ENCODE results near the gene TRIM52.

DNA sequence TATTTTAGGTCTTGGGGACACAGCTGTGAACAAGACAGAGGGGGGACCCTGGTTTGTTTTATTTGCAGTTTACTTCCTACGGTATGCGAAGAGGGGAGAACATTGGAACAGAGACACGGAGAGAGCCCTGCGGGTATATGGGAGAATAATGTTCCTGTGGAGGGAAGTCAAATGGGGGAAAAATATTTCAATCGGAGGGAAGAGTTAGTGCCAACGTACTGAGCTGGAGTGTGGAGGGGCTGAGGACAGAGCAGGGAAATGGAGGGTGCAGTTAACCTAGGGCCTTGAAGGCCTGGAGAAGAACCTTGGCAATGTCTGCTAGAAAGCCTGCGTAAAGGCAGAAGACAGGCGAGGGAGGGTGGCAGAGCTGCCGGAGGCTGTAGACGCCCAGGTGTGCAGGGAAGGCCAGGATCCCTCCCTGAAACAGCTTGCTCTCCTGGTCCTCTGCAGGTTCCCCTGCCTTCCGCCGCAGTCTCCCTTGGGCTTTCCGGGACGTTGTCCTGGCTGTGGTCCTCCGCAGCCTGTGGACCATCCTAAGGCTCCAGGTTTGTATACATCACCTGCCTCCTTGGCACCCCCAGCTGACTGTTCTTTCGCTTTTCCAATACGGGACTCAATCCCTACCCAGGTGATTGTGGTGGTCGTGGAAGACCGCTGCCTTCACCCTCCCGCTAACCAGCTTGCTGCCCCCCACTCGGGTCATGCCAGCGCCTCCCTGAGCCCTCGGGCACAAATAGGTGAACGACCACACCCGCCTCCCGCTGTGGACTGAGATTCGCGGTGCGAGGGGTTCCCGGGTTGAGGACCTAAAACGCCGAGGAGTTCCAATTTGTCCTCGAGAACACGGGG is 15.3 kb downstream of the TRIM52 start:
- TF ChIP-seq, protein P1, sequence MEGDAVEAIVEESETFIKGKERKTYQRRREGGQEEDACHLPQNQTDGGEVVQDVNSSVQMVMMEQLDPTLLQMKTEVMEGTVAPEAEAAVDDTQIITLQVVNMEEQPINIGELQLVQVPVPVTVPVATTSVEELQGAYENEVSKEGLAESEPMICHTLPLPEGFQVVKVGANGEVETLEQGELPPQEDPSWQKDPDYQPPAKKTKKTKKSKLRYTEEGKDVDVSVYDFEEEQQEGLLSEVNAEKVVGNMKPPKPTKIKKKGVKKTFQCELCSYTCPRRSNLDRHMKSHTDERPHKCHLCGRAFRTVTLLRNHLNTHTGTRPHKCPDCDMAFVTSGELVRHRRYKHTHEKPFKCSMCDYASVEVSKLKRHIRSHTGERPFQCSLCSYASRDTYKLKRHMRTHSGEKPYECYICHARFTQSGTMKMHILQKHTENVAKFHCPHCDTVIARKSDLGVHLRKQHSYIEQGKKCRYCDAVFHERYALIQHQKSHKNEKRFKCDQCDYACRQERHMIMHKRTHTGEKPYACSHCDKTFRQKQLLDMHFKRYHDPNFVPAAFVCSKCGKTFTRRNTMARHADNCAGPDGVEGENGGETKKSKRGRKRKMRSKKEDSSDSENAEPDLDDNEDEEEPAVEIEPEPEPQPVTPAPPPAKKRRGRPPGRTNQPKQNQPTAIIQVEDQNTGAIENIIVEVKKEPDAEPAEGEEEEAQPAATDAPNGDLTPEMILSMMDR (IDR thresholded peaks at IDR 0.05; ENCODE audit: low read depth, low read length): no peak
- TF ChIP-seq EZH2phosphoT487 (IDR thresholded peaks at IDR 0.05; ENCODE audit: low read depth): no peak
